ENCODE data around the gene IRF2.

DNA sequence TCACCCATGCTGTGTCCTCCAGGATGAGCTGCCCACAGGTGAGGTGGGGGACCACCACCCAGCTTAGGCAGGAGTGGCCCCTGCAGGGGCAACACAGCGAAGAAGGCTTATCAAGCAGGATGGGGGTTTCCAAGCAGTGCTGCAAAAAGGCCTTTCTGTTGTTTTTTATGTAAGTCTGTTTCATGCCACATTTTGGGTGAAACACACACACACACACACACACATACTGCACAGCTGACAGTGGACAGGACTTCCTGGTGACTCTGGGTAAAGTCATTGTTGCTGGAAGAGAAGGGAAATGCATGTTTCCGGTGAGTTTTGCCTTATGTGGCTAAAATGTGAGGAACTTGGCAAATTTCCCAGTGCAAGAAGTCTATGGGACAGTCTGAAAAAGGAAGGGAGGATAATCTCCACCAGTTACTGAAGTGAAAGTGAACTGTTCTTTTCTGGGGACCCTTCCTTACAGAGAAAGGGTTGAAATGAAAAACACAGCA is 119.2 kb downstream of the IRF2 start:
- TF ChIP-seq, protein P1, sequence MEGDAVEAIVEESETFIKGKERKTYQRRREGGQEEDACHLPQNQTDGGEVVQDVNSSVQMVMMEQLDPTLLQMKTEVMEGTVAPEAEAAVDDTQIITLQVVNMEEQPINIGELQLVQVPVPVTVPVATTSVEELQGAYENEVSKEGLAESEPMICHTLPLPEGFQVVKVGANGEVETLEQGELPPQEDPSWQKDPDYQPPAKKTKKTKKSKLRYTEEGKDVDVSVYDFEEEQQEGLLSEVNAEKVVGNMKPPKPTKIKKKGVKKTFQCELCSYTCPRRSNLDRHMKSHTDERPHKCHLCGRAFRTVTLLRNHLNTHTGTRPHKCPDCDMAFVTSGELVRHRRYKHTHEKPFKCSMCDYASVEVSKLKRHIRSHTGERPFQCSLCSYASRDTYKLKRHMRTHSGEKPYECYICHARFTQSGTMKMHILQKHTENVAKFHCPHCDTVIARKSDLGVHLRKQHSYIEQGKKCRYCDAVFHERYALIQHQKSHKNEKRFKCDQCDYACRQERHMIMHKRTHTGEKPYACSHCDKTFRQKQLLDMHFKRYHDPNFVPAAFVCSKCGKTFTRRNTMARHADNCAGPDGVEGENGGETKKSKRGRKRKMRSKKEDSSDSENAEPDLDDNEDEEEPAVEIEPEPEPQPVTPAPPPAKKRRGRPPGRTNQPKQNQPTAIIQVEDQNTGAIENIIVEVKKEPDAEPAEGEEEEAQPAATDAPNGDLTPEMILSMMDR (IDR thresholded peaks at IDR 0.05; ENCODE audit: low read length) = no peak
- TF ChIP-seq EZH2 (optimal IDR thresholded peaks at IDR 0.05; ENCODE audit: low read depth, low read length) = no peak
